Omental fat pad (tissue), 4 donors: ENCODE data around the gene MOCS1. TPM values are rescaled to one million over a fixed set of nuclear protein-coding genes. Genes with fewer than 3 reads are reported as not detected.

ENCODE experiments used
- ATAC-seq: fragments of 150-250 bp; one replicate; pipeline ENCODE4 v1.9.1; 2016; ENCODE audit warnings: mild to moderate bottlenecking, moderate library complexity; ENCODE audit not compliant: low FRiP score
- DNase-seq: peaks from one replicate; pipeline ENCODE4 v3.0.0-alpha.2; 2019; ENCODE audit warnings: low spot score
- CTCF ChIP-seq, 3 donors: fragments of 450-650 bp; IDR thresholded peaks; one replicate each; pipeline ENCODE4 v1.5.1; 2016 to 2017; ENCODE audit warnings: antibody characterized with exemption in 3 of 3, mild to moderate bottlenecking in 3 of 3, moderate library complexity in 2 of 3
- total RNA-seq, 4 donors: library from RNA; depleted of rRNA; stranded (reverse); fragments of >200 nt; gene quantifications; one replicate each; pipeline ENCODE4 v1.1.0, GENCODE V29; 2016

The MOCS1 gene
- total RNA-seq, 4 donors from 2014 or later: 55.1 to 90.1 (median 62.6) TPM

- ATAC-seq (no peak), DNase-seq (no peak)
- no peak for TF ChIP-seq CTCF (IDR thresholded peaks at IDR 0.05)
Observed at GRCh38 chr6:39931607-39932006, 2.7 kb downstream of the MOCS1 start.

- no peak for DNase-seq
- no peak for ATAC-seq
- TF ChIP-seq CTCF (IDR thresholded peaks at IDR 0.05): no peak
Observed at GRCh38 chr6:39930540-39930939, 3.7 kb downstream of the MOCS1 start.

- ATAC-seq: no peak
- TF ChIP-seq CTCF (IDR thresholded peaks at IDR 0.05): no peak
- DNase-seq: no peak
Observed at GRCh38 chr6:39929733-39930461, 4.4 kb downstream of the MOCS1 start.

- ATAC-seq: no peak
- TF ChIP-seq CTCF (IDR thresholded peaks at IDR 0.05): no peak
- DNase-seq: no peak
Observed at GRCh38 chr6:39929039-39929732, 5.1 kb downstream of the MOCS1 start.

GRCh38 chr6:39927159-39927558 is 7.1 kb downstream of the MOCS1 start:
- DNase-seq (no peak), ATAC-seq (no peak)
- TF ChIP-seq CTCF (IDR thresholded peaks at IDR 0.05): no peak

- DNase-seq: no peak
- TF ChIP-seq CTCF (IDR thresholded peaks at IDR 0.05): no peak
- ATAC-seq: no peak
Observed at GRCh38 chr6:39926668-39927067, 7.6 kb downstream of the MOCS1 start.

- ATAC-seq (no peak), DNase-seq (no peak)
- TF ChIP-seq CTCF (IDR thresholded peaks at IDR 0.05): no peak
Observed at GRCh38 chr6:39925931-39926290, 8.4 kb downstream of the MOCS1 start.
